ENCODE results near the gene IRX4. TPM values are rescaled to one million over a fixed set of nuclear protein-coding genes. Genes with fewer than 3 reads are reported as not detected.

Gene IRX4
- total RNA-seq, 1 donor from 2014 or later = 0.72 TPM

- H3K4me3 Mint-ChIP-seq (ENCODE audit: unreplicated experiment) = no peak overlapping the region
- H3K9me3 Mint-ChIP-seq (ENCODE audit: unreplicated experiment) = no peaks in the 10 kb centered on the region
- no peaks in the 10 kb centered on the region for H3K36me3 Mint-ChIP-seq (ENCODE audit: low read depth, unreplicated experiment)
- H3K27me3 Mint-ChIP-seq (ENCODE audit: unreplicated experiment) = peaks cover 29% of the 10 kb centered on the region
- DNase-seq (ENCODE audit: low spot score) = no peak
- no peak for TF ChIP-seq CTCF (IDR thresholded peaks at IDR 0.05; ENCODE audit: unreplicated experiment)
- H3K27ac Mint-ChIP-seq (ENCODE audit: unreplicated experiment) = no peak overlapping the region
- H3K4me1 Mint-ChIP-seq (ENCODE audit: unreplicated experiment) = no peaks in the 10 kb centered on the region
Measured at GRCh38 chr5:1868886-1869475, 13.7 kb downstream of the IRX4 start.

GRCh38 chr5:1867815-1868143, 14.9 kb downstream of the IRX4 start:
- DNase-seq (ENCODE audit: low spot score) = no peak
- Mint-ChIP-seq H3K9me3 (ENCODE audit: unreplicated experiment) (no peaks in the 10 kb centered on the region), H3K4me3 (ENCODE audit: unreplicated experiment) (no peak overlapping the region), H3K27ac (ENCODE audit: unreplicated experiment) (no peak overlapping the region), H3K4me1 (ENCODE audit: unreplicated experiment) (no peaks in the 10 kb centered on the region), H3K36me3 (ENCODE audit: low read depth, unreplicated experiment) (no peaks in the 10 kb centered on the region), H3K27me3 (ENCODE audit: unreplicated experiment) (peaks cover 19% of the 10 kb centered on the region)
- no peak for TF ChIP-seq CTCF (IDR thresholded peaks at IDR 0.05; ENCODE audit: unreplicated experiment)

- H3K27me3 Mint-ChIP-seq (ENCODE audit: unreplicated experiment) = peaks cover 15% of the 10 kb centered on the region
- H3K9me3 Mint-ChIP-seq (ENCODE audit: unreplicated experiment) = no peaks in the 10 kb centered on the region
- TF ChIP-seq CTCF (IDR thresholded peaks at IDR 0.05; ENCODE audit: unreplicated experiment) = no peak
- no peaks in the 10 kb centered on the region for H3K36me3 Mint-ChIP-seq (ENCODE audit: low read depth, unreplicated experiment)
- no peaks in the 10 kb centered on the region for H3K4me1 Mint-ChIP-seq (ENCODE audit: unreplicated experiment)
- DNase-seq (ENCODE audit: low spot score) = no peak
- H3K4me3 Mint-ChIP-seq (ENCODE audit: unreplicated experiment) = no peak overlapping the region
- H3K27ac Mint-ChIP-seq (ENCODE audit: unreplicated experiment) = no peak overlapping the region
Measured at GRCh38 chr5:1867114-1867814, 15.5 kb downstream of the IRX4 start.

GRCh38 chr5:1865948-1866347, 16.8 kb downstream of the IRX4 start:
- DNase-seq (ENCODE audit: low spot score) = no peak
- Mint-ChIP-seq H3K27ac (ENCODE audit: unreplicated experiment) (no peak overlapping the region), H3K27me3 (ENCODE audit: unreplicated experiment) (peaks cover 18% of the 10 kb centered on the region), H3K9me3 (ENCODE audit: unreplicated experiment) (no peaks in the 10 kb centered on the region), H3K4me1 (ENCODE audit: unreplicated experiment) (no peaks in the 10 kb centered on the region), H3K36me3 (ENCODE audit: low read depth, unreplicated experiment) (no peaks in the 10 kb centered on the region), H3K4me3 (ENCODE audit: unreplicated experiment) (no peak overlapping the region)
- no peak for TF ChIP-seq CTCF (IDR thresholded peaks at IDR 0.05; ENCODE audit: unreplicated experiment)

- Mint-ChIP-seq H3K27me3 (ENCODE audit: unreplicated experiment) (peaks cover 18% of the 10 kb centered on the region), H3K9me3 (ENCODE audit: unreplicated experiment) (no peaks in the 10 kb centered on the region), H3K36me3 (ENCODE audit: low read depth, unreplicated experiment) (no peaks in the 10 kb centered on the region), H3K27ac (ENCODE audit: unreplicated experiment) (no peak overlapping the region), H3K4me3 (ENCODE audit: unreplicated experiment) (no peak overlapping the region), H3K4me1 (ENCODE audit: unreplicated experiment) (no peaks in the 10 kb centered on the region)
- DNase-seq (ENCODE audit: low spot score) = no peak
- no peak for TF ChIP-seq CTCF (IDR thresholded peaks at IDR 0.05; ENCODE audit: unreplicated experiment)
Measured at GRCh38 chr5:1865486-1865885, 17.2 kb downstream of the IRX4 start.

All from endothelial cell (in vitro differentiated cells).